Tibial nerve (tissue), 4 donors: ENCODE results near the gene SPTLC2. TPM values are rescaled to one million over a fixed set of nuclear protein-coding genes. Genes with fewer than 3 reads are reported as not detected.
"Not testable (repeated sequence)": the region's sequence is repeated elsewhere in the genome, so short reads cannot be mapped to it uniquely, and the experiment has no call there.

Experiments used
- DNase-seq, 2 donors: peaks; one replicate each; pipeline ENCODE4 v3.0.0-alpha.2; 2019; ENCODE audit warnings: low spot score in 2 of 2
- H3K27ac ChIP-seq, 4 donors: fragments of 200-600 bp; sonication (generic) in 3 of 4; one replicate each; pipeline ENCODE4 v1.5.1; 2017 to 2019; ENCODE audit warnings: mild to moderate bottlenecking in 1 of 4
- H3K27me3 ChIP-seq, 2 donors: fragments of 200-600 bp; sonication (generic) in 1 of 2; one replicate each; pipeline versions ENCODE4 v1.5.1 to v1.6.0; 2017 to 2019
- H3K36me3 ChIP-seq, 3 donors: fragments of 200-600 bp; sonication (generic); one replicate each; pipeline ENCODE4 v1.5.1; 2018 to 2019
- H3K4me1 ChIP-seq, 4 donors: fragments of 200-600 bp; sonication (generic) in 3 of 4; one replicate each; pipeline ENCODE4 v1.5.1; 2017 to 2019
- H3K4me3 ChIP-seq, 4 donors: fragments of 200-600 bp; sonication (generic) in 3 of 4; one replicate each; pipeline ENCODE4 v1.5.1; 2017 to 2019; ENCODE audit warnings: mild to moderate bottlenecking in 1 of 4, moderate library complexity in 1 of 4
- H3K9me3 ChIP-seq, 4 donors: fragments of 200-600 bp; sonication (generic) in 3 of 4; one replicate each; pipeline ENCODE4 v1.5.1; 2017 to 2019
- CTCF ChIP-seq, 5 experiments: fragments of 200-600 bp in 3 of 5; fragments of 450-650 bp in 2 of 5; sonication (generic) in 3 of 5; IDR thresholded peaks; one replicate each; pipeline ENCODE4 v1.5.1; 2016 to 2019; ENCODE audit warnings: antibody characterized with exemption in 5 of 5, mild to moderate bottlenecking in 3 of 5, moderate library complexity in 2 of 5
- EP300 ChIP-seq, 2 donors: sonication (generic); formaldehyde crosslinking; IDR thresholded peaks; one replicate each; pipeline ENCODE4 v1.6.1; 2017; ENCODE audit warnings: antibody characterized with exemption in 2 of 2, mild to moderate bottlenecking in 1 of 2
- POLR2A ChIP-seq, 2 donors: fragments of 450-650 bp; IDR thresholded peaks; one replicate each; pipeline ENCODE4 v1.6.1; 2017; ENCODE audit warnings: antibody characterized with exemption in 2 of 2, mild to moderate bottlenecking in 2 of 2, moderate library complexity in 2 of 2
- WGBS, 2 donors: methylation state at CpG; one replicate each; pipeline ENCODE4 v1.1.5; 2018; 5-methylcytosine and 5-hydroxymethylcytosine counted together
- total RNA-seq, 4 donors: library from RNA; depleted of rRNA; stranded (reverse); fragments of >200 nt; gene quantifications; one replicate each; pipeline ENCODE4 v1.1.0, GENCODE V29; 2016

Gene SPTLC2
- total RNA-seq, 4 donors from 2014 or later = 25.5 to 45.2 (median 29.7) TPM

DNA sequence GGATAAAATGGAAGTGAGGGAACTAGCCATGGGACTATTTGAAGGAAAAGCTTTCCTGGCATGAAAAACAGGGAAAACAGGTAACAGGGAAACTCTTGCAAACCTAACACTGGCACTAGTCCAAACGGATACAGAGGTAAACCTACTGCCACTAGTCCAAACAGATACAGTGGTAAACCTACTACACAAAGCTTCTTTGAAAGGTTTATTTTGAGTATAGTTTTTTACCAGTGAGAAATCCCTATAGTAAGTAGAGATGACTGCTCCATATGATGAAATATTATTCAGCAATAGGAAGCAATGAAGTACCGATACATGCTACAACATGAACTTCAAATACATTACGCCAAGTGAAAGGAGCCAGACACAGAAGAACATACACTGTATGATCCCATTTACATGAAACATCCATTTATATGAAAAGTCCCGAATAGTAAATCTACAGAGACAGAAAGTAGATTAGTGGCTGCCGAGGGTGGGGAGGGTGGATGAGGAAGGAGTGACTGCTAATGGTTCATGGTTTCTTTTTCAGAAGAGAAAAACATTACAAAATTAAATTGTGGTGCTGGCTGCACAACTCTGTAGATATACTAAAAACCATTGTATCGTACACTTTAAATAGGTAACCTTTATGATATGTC is 25.5 kb downstream of the SPTLC2 start:
- Histone ChIP-seq H3K9me3 (no peaks in the 10 kb centered on the region), H3K4me3 (no peak overlapping the region), H3K27ac (peak overlapping the region in 1 of 4 donors; percentile 47), H3K36me3 (peaks cover 0 to 19% (median 0%) of the 10 kb centered on the region in 3 donors), H3K27me3 (no peaks in the 10 kb centered on the region), H3K4me1 (peaks cover 0 to 40% (median 13%) of the 10 kb centered on the region in 4 donors)
- WGBS, 2 donors = 68 to 77% methylated on average over 6 of the region's 6 CpGs
- DNase-seq = no peak
- TF ChIP-seq POLR2A (IDR thresholded peaks at IDR 0.05) (no peak), CTCF (IDR thresholded peaks at IDR 0.05) (no peak), EP300 (IDR thresholded peaks at IDR 0.05) (no peak)

DNA sequence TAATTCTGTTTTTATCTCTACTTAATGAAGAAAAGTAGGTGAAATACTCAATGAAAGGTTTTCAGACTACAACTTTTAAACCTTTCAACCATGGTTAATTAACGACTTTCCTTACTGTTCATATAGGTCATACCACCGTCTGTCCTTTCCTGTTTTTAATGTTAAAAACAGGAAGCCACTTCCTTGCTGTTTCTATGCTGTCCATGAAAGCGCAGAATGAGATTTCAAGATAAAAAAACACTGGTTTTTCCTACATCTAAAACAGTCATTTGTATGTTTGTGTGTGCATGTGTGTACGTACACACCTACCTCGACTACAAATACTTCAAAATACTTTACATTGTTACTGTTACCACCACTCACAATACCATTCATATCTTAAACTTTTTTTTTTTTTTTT is 27.3 kb downstream of the SPTLC2 start:
- H3K9me3 ChIP-seq = no peaks in the 10 kb centered on the region
- no peaks in the 10 kb centered on the region for H3K27me3 ChIP-seq
- no peak overlapping the region for H3K4me3 ChIP-seq
- WGBS, 2 donors = 56 to 61% methylated on average over 5 of the region's 5 CpGs
- H3K4me1 ChIP-seq = peaks cover 0 to 43% (median 20%) of the 10 kb centered on the region in 4 donors
- H3K36me3 ChIP-seq = peaks cover 0 to under 1% (median 0%) of the 10 kb centered on the region in 3 donors
- DNase-seq = no peak
- H3K27ac ChIP-seq = peak overlapping the region in 1 of 4 donors; percentile 39
- TF ChIP-seq CTCF (IDR thresholded peaks at IDR 0.05) (no peak), POLR2A (IDR thresholded peaks at IDR 0.05) (no peak), EP300 (IDR thresholded peaks at IDR 0.05) (no peak)

GRCh38 chr14:77588411-77589025 is 27.9 kb downstream of the SPTLC2 start:
- not testable (repeated sequence) for H3K9me3 ChIP-seq, DNase-seq, H3K4me3 ChIP-seq, H3K27me3 ChIP-seq, H3K36me3 ChIP-seq, H3K27ac ChIP-seq
- peaks cover 0 to 41% (median 15%) of the 10 kb centered on the region in 4 donors for H3K4me1 ChIP-seq
- 85 to 90% methylated on average over 11 of the region's 11 CpGs for WGBS, 2 donors

GRCh38 chr14:77585385-77585784 is 31.1 kb downstream of the SPTLC2 start:
- WGBS, 2 donors = 41 to 47% methylated on average over 3 of the region's 3 CpGs
- DNase-seq = no peak
- TF ChIP-seq POLR2A (IDR thresholded peaks at IDR 0.05) = no peak
- TF ChIP-seq CTCF (IDR thresholded peaks at IDR 0.05) = no peak
- TF ChIP-seq EP300 (IDR thresholded peaks at IDR 0.05) = no peak

GRCh38 chr14:77584809-77585208 is 31.6 kb downstream of the SPTLC2 start:
- TF ChIP-seq POLR2A (IDR thresholded peaks at IDR 0.05) (no peak), EP300 (IDR thresholded peaks at IDR 0.05) (no peak), CTCF (IDR thresholded peaks at IDR 0.05) (no peak)
- H3K27ac ChIP-seq = no peak overlapping the region
- H3K4me3 ChIP-seq = no peak overlapping the region
- WGBS, 2 donors = 60 to 66% methylated on average over 3 to 10 of the region's 10 CpGs
- peaks cover 0 to 50% (median 16%) of the 10 kb centered on the region in 4 donors for H3K4me1 ChIP-seq
- H3K9me3 ChIP-seq = no peaks in the 10 kb centered on the region
- no peaks in the 10 kb centered on the region for H3K27me3 ChIP-seq
- no peaks in the 10 kb centered on the region for H3K36me3 ChIP-seq
- DNase-seq = no peak

More at GRCh38 chr14:77585385-77585784, 31.1 kb downstream of the SPTLC2 start:
- H3K27me3 ChIP-seq = no peaks in the 10 kb centered on the region
- no peaks in the 10 kb centered on the region for H3K9me3 ChIP-seq
- peaks cover 0 to 50% (median 18%) of the 10 kb centered on the region in 4 donors for H3K4me1 ChIP-seq
- H3K27ac ChIP-seq = no peak overlapping the region
- H3K4me3 ChIP-seq = no peak overlapping the region
- no peaks in the 10 kb centered on the region for H3K36me3 ChIP-seq
